Transverse colon (tissue), 3 donors: ENCODE results near the gene CWC27.

Source experiments
- EP300 ChIP-seq: sonication (generic); formaldehyde crosslinking; IDR thresholded peaks from one replicate; pipeline ENCODE4 v1.6.1; 2017; ENCODE audit warnings: antibody characterized with exemption, low read depth
- POLR2A ChIP-seq: fragments of 450-650 bp; IDR thresholded peaks from one replicate; pipeline ENCODE4 v1.6.1; 2016; ENCODE audit warnings: antibody characterized with exemption, mild to moderate bottlenecking, moderate library complexity
- TF ChIP-seq, protein P1 (sequence below), 5 experiments: fragments of 200-600 bp in 3 of 5; fragments of 450-650 bp in 2 of 5; sonication (generic) in 3 of 5; IDR thresholded peaks; 1 replicate in 2 of 5; 2 replicates in 3 of 5; pipeline ENCODE4 v1.5.1; 2016 to 2017; ENCODE audit warnings: antibody characterized with exemption in 5 of 5, inconsistent platforms in 3 of 5, mild to moderate bottlenecking in 2 of 5, moderate library complexity in 1 of 5

- TF ChIP-seq, protein P1, sequence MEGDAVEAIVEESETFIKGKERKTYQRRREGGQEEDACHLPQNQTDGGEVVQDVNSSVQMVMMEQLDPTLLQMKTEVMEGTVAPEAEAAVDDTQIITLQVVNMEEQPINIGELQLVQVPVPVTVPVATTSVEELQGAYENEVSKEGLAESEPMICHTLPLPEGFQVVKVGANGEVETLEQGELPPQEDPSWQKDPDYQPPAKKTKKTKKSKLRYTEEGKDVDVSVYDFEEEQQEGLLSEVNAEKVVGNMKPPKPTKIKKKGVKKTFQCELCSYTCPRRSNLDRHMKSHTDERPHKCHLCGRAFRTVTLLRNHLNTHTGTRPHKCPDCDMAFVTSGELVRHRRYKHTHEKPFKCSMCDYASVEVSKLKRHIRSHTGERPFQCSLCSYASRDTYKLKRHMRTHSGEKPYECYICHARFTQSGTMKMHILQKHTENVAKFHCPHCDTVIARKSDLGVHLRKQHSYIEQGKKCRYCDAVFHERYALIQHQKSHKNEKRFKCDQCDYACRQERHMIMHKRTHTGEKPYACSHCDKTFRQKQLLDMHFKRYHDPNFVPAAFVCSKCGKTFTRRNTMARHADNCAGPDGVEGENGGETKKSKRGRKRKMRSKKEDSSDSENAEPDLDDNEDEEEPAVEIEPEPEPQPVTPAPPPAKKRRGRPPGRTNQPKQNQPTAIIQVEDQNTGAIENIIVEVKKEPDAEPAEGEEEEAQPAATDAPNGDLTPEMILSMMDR (IDR thresholded peaks at IDR 0.05): no peak
- TF ChIP-seq EP300 (no peak), POLR2A (no peak)
Measured at GRCh38 chr5:64883912-64884311, 115.2 kb downstream of the CWC27 start.
